ENCODE data around the gene ZNF398. TPM values are rescaled to one million over a fixed set of nuclear protein-coding genes. Genes with fewer than 3 reads are reported as not detected.

The ZNF398 gene
- total RNA-seq, 4 donors from 2014 or later, result 9.5 to 15.8 (median 14.4) TPM

GRCh38 chr7:149214020-149214720 is 66.9 kb downstream of the ZNF398 start:
- no peak for TF ChIP-seq CTCF (IDR thresholded peaks at IDR 0.05; ENCODE audit: low read depth)

GRCh38 chr7:149216402-149216801 is 69.1 kb downstream of the ZNF398 start:
- TF ChIP-seq CTCF (IDR thresholded peaks at IDR 0.05; ENCODE audit: low read depth), result no peak

GRCh38 chr7:149217570-149217969 is 70.3 kb downstream of the ZNF398 start:
- TF ChIP-seq CTCF (IDR thresholded peaks at IDR 0.05; ENCODE audit: low read depth), result no peak

- no peak for TF ChIP-seq CTCF (IDR thresholded peaks at IDR 0.05; ENCODE audit: low read depth)
These were observed 71.5 kb downstream of the ZNF398 start for GRCh38 chr7:149218469-149219420.

- TF ChIP-seq CTCF (IDR thresholded peaks at IDR 0.05; ENCODE audit: low read depth), result no peak
These were observed 73.3 kb downstream of the ZNF398 start for GRCh38 chr7:149220534-149220933.

- TF ChIP-seq CTCF (IDR thresholded peaks at IDR 0.05; ENCODE audit: low read depth), result no peak
These were observed 75.9 kb downstream of the ZNF398 start for GRCh38 chr7:149223176-149223575.

- no peak for TF ChIP-seq CTCF (IDR thresholded peaks at IDR 0.05; ENCODE audit: low read depth)
These were observed 76.5 kb downstream of the ZNF398 start for GRCh38 chr7:149223761-149224160.

All from subcutaneous adipose tissue (tissue), 4 donors.